Mammary epithelial cell (primary cell): ENCODE measurements around the gene ZNF575.

Source experiments
- EZH2 ChIP-seq: IDR thresholded peaks from 2 replicates; pipeline ENCODE4 v1.6.1; 2012; ENCODE audit warnings: low read length, inconsistent platforms, borderline replicate concordance
- TF ChIP-seq, protein P1 (sequence below), 2 donors: IDR thresholded peaks in 1 of 2; conservative IDR thresholded peaks in 1 of 2; 2 replicates each; pipeline ENCODE4 v1.5.1; 2011 to 2012; ENCODE audit warnings: inconsistent platforms in 2 of 2, low read length in 2 of 2, mild to moderate bottlenecking in 2 of 2, control low read depth in 1 of 2, low read depth in 1 of 2; ENCODE audit not compliant: insufficient read depth in 1 of 2; ENCODE audit errors: extremely low read depth in 1 of 2

DNA sequence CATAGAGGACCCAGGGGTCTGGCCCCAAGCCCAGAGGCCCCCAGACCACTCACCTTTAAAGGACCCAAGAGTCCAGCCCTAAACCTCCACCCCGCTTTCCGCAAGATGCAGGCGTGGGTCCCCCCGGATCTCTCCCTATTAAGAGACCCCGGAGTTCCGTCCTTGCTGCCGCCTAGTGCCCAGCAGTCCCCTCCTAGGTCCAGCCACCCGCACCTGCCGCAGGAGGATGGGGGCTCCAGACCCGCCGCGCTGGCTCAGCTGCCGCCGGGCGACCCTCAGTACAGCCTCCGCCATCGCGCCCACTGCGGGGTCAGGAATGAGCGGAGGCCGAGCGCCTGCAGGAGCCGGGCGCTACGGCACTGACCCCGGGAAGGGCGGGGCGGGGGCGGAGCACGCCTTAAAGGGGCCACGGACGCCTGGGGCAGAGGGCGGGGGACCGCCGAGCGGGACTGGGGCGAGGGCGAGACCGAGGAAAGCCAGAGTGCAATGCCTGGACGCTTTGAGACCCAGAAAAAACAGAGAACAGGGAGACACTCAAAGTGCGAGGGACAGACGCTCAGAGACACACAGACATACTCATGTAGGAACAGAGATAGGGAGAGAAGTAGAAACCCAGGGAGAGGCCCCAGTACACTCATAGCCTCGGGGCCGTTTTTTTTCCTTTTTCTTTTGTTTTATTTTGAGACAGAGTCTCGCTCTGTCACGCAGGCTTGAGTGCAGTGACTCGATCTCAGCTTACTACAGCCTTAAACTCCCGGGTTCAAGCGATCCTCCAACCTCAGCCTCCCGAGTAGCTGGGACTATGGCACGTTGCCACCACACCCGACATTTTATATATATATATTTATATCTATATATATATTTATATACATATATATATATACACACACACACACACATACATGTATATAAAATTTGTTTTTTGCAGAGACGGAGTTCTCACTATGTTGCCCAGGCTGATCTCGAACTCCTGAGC lies 5.8 kb upstream of the ZNF575 start, which contains the start of gene ETHE1:
- TF ChIP-seq, protein P1, sequence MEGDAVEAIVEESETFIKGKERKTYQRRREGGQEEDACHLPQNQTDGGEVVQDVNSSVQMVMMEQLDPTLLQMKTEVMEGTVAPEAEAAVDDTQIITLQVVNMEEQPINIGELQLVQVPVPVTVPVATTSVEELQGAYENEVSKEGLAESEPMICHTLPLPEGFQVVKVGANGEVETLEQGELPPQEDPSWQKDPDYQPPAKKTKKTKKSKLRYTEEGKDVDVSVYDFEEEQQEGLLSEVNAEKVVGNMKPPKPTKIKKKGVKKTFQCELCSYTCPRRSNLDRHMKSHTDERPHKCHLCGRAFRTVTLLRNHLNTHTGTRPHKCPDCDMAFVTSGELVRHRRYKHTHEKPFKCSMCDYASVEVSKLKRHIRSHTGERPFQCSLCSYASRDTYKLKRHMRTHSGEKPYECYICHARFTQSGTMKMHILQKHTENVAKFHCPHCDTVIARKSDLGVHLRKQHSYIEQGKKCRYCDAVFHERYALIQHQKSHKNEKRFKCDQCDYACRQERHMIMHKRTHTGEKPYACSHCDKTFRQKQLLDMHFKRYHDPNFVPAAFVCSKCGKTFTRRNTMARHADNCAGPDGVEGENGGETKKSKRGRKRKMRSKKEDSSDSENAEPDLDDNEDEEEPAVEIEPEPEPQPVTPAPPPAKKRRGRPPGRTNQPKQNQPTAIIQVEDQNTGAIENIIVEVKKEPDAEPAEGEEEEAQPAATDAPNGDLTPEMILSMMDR (conservative IDR thresholded peaks at IDR 0.05 in 1 of 2, IDR thresholded peaks at IDR 0.05 in 1 of 2; ENCODE audit: extremely low read depth in 1 of 2, insufficient read depth in 1 of 2, low read depth in 1 of 2, low read length in 2 of 2) = no peak
- TF ChIP-seq EZH2 = no peak
